CD4-positive, alpha-beta T cell (primary cell): ENCODE measurements around the gene TAF1A. TPM values are rescaled to one million over a fixed set of nuclear protein-coding genes. Genes with fewer than 3 reads are reported as not detected.

Experiments
- ATAC-seq: fragments of 200-7000 bp; cut with Tn5 transposase; one replicate; pipeline ENCODE4 v1.10.0; 2022; ENCODE audit warnings: mild to moderate bottlenecking; ENCODE audit not compliant: poor library complexity
- CTCF ChIA-PET: fragments of 350-600 bp; sonication (Branson Sonifier 250); formaldehyde crosslinking; loops from one replicate; lab custom pipeline; 2021; ENCODE audit warnings: antibody characterized with exemption, inconsistent platforms; lab: Charles Lee
- POLR2A ChIA-PET: fragments of 350-600 bp; sonication (Branson Sonifier 250); formaldehyde crosslinking; loops from one replicate; lab custom pipeline; 2021; ENCODE audit warnings: antibody characterized with exemption, inconsistent platforms; lab: Charles Lee
- DNase-seq, 14 experiments: peaks; one replicate each; pipeline ENCODE4 v3.0.0-alpha.2; 2013 to 2020; ENCODE audit warnings: mixed read lengths in 2 of 14
- H3K27ac ChIP-seq, 2 donors: one replicate each; pipeline versions ENCODE4 v1.5.1 to v1.7.0; 2013; ENCODE audit warnings: low read length in 2 of 2, low read depth in 1 of 2, mild to moderate bottlenecking in 1 of 2
- H3K27me3 ChIP-seq, 2 experiments: 1 replicate in 1 of 2; 2 replicates in 1 of 2; pipeline versions ENCODE4 v1.6.1 to v1.7.0; 2013; ENCODE audit warnings: low read length in 2 of 2, control low read depth in 1 of 2, mild to moderate bottlenecking in 1 of 2, moderate library complexity in 1 of 2; ENCODE audit not compliant: insufficient read depth in 2 of 2, control insufficient read depth in 1 of 2
- H3K36me3 ChIP-seq: one replicate; pipeline ENCODE4 v1.6.1; 2013; ENCODE audit warnings: low read length, control low read depth; ENCODE audit not compliant: insufficient read depth
- H3K4me1 ChIP-seq: one replicate; pipeline ENCODE4 v1.6.1; 2013; ENCODE audit warnings: low read length, control low read depth; ENCODE audit not compliant: insufficient read depth
- H3K4me3 ChIP-seq: one replicate; pipeline ENCODE4 v1.5.1; 2013; ENCODE audit warnings: mild to moderate bottlenecking, low read length, moderate library complexity
- H3K9me3 ChIP-seq, 2 experiments: 1 replicate in 1 of 2; 2 replicates in 1 of 2; pipeline versions ENCODE4 v1.6.1 to v1.7.0; 2013; ENCODE audit warnings: low read length in 2 of 2, mild to moderate bottlenecking in 2 of 2, control low read depth in 1 of 2, moderate library complexity in 1 of 2; ENCODE audit not compliant: control insufficient read depth in 1 of 2, insufficient read depth in 1 of 2
- H3K27ac Mint-ChIP-seq: one replicate; pipeline ENCODE4 v1.8.0; 2020; ENCODE audit warnings: mixed read lengths
- H3K27me3 Mint-ChIP-seq: one replicate; pipeline ENCODE4 v1.8.0; 2021; ENCODE audit warnings: mixed read lengths
- H3K36me3 Mint-ChIP-seq: one replicate; pipeline ENCODE4 v1.8.0; 2021; ENCODE audit warnings: low read depth, mixed read lengths
- H3K4me1 Mint-ChIP-seq: one replicate; pipeline ENCODE4 v1.8.0; 2021; ENCODE audit warnings: low read depth, mixed read lengths
- H3K4me3 Mint-ChIP-seq: one replicate; pipeline ENCODE4 v1.8.0; 2020; ENCODE audit warnings: mild to moderate bottlenecking, mixed read lengths
- H3K9me3 Mint-ChIP-seq: one replicate; pipeline ENCODE4 v1.8.0; 2020; ENCODE audit warnings: mixed read lengths
- CTCF ChIP-seq: fragments of 200-600 bp; IDR thresholded peaks from one replicate; pipeline ENCODE4 v1.8.0; 2022; ENCODE audit warnings: antibody characterized with exemption, mild to moderate bottlenecking
- intact Hi-C, 2 experiments: fragments of 100-400 bp; cut with DNase I in 1 of 2; cut with micrococcal nuclease in 1 of 2; formaldehyde crosslinking; loops; one replicate each; pipeline versions ENCODE4 v1.15.1 to v1.9.0; 2023 to 2025; cut with DNase I, micrococcal nuclease
- total RNA-seq, 174 experiments: library from RNA in 2 of 174; stranded (reverse) in 2 of 174; gene quantifications; one replicate each; pipeline ENCODE4 v1.2.3 and lab custom pipeline; 2021 to 2026

TAF1A gene
- total RNA-seq, 2 experiments from 2014 or later, result 3.3 to 4.1 TPM

GRCh38 chr1:222583079-222583478 is 6.7 kb downstream of the TAF1A start:
- peaks cover 87% of the 10 kb centered on the region for H3K36me3 Mint-ChIP-seq
- no peaks in the 10 kb centered on the region for H3K9me3 ChIP-seq

GRCh38 chr1:222582099-222582774 is 7.5 kb downstream of the TAF1A start:
- Histone ChIP-seq H3K27me3 (no peaks in the 10 kb centered on the region), H3K9me3 (no peaks in the 10 kb centered on the region), H3K4me3 (no peak overlapping the region), H3K4me1 (no peaks in the 10 kb centered on the region), H3K27ac (no peak overlapping the region), H3K36me3 (peaks cover 26% of the 10 kb centered on the region)
- TF ChIP-seq CTCF, result no peak
- no peak for ATAC-seq
- H3K9me3 Mint-ChIP-seq, result no peaks in the 10 kb centered on the region
- ChIA-PET CTCF (no interaction called here), POLR2A (no interaction called here)
- H3K4me3 Mint-ChIP-seq, result no peak overlapping the region
- no peak overlapping the region for H3K27ac Mint-ChIP-seq
- no peak for DNase-seq
- H3K27me3 Mint-ChIP-seq, result no peaks in the 10 kb centered on the region
- intact Hi-C loops, result no loop called here
- H3K4me1 Mint-ChIP-seq, result peaks cover 22% of the 10 kb centered on the region
- peaks cover 89% of the 10 kb centered on the region for H3K36me3 Mint-ChIP-seq

More at GRCh38 chr1:222583079-222583478, 6.7 kb downstream of the TAF1A start:
- Histone ChIP-seq H3K27me3 (no peaks in the 10 kb centered on the region), H3K36me3 (peaks cover 31% of the 10 kb centered on the region), H3K27ac (no peak overlapping the region), H3K4me1 (no peaks in the 10 kb centered on the region), H3K4me3 (no peak overlapping the region)
- intact Hi-C loops, result no loop called here
- no peak for TF ChIP-seq CTCF
- POLR2A ChIA-PET, result no interaction called here
- Mint-ChIP-seq H3K27me3 (no peaks in the 10 kb centered on the region), H3K4me1 (peaks cover 27% of the 10 kb centered on the region), H3K4me3 (no peak overlapping the region), H3K9me3 (no peaks in the 10 kb centered on the region), H3K27ac (no peak overlapping the region)
- CTCF ChIA-PET, result no interaction called here
- DNase-seq, result peak in 1 of 14 experiments; percentile 5
- no peak for ATAC-seq

- H3K27ac ChIP-seq, result no peak overlapping the region
- Mint-ChIP-seq H3K27ac (no peak overlapping the region), H3K36me3 (peaks cover 93% of the 10 kb centered on the region), H3K9me3 (no peaks in the 10 kb centered on the region), H3K4me1 (no peaks in the 10 kb centered on the region), H3K27me3 (no peaks in the 10 kb centered on the region), H3K4me3 (no peak overlapping the region)
- TF ChIP-seq CTCF, result no peak
- DNase-seq, result no peak
- no peaks in the 10 kb centered on the region for H3K4me1 ChIP-seq
- ChIA-PET POLR2A (no interaction called here), CTCF (interaction anchor here (1.5 kb wide), 1 partner anchor 11 kb away, joined by 4 read pairs; no protein-coding TSS in a partner anchor)
- H3K9me3 ChIP-seq, result no peaks in the 10 kb centered on the region
- no peaks in the 10 kb centered on the region for H3K27me3 ChIP-seq
- peaks cover 30% of the 10 kb centered on the region for H3K36me3 ChIP-seq
- H3K4me3 ChIP-seq, result no peak overlapping the region
- ATAC-seq, result no peak
- intact Hi-C loops, result no loop called here
These were observed 10.4 kb downstream of the TAF1A start for GRCh38 chr1:222579316-222579715.
